GM19324 (cell line): ENCODE results near the gene FAM149B1.
A peak's percentile ranks its signal among the peaks of the same experiment; 100 is the strongest.
"Not testable (repeated sequence)": the region's sequence is repeated elsewhere in the genome, so short reads cannot be mapped to it uniquely, and the experiment has no call there.

ENCODE experiments used
- ATAC-seq: cut with Tn5 transposase; IDR thresholded peaks from one replicate; pipeline ENCODE4 v1.9.1; 2021; ENCODE audit warnings: mild to moderate bottlenecking, moderate library complexity; ENCODE audit not compliant: unreplicated experiment, low FRiP score

The FAM149B1 gene

DNA sequence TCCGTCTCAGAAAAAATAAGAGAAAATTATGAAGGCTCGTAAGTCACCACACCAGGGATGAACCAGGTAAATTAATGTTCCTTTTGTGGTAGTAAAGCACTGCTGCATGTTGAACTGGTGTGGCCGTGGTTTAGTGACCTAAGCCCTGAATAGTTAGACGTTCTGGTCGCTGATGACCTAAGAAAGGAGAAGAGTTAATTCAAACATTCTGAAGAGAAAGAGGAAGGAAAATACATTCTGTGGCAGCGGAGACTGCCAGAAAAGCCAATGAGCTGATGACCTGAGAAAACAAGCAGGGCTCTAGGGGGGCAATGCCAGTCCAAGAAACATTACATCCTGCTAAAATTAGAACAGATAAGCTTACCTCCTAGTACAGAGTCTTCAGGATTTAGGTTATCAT is 61.6 kb downstream of the FAM149B1 start:
- no peak for ATAC-seq

DNA sequence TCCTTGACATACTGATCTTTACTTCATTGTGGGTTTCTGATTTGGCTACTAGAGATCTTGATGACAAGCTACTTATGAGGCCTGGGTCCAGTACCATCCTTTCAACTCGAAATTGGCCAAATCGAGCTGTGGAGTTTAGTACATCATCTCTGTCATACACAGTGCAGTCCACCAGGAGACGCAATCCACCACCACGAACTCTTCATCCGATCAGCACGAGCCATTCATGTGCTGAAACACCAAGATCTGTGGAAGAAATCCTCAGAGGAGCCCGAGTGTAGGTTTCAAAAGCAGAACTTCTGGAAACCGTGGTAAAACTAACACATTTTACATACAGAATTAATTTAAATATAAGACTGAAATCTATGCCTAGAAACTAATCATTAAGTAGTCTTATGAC is 65.0 kb downstream of the FAM149B1 start:
- no peak for ATAC-seq

DNA sequence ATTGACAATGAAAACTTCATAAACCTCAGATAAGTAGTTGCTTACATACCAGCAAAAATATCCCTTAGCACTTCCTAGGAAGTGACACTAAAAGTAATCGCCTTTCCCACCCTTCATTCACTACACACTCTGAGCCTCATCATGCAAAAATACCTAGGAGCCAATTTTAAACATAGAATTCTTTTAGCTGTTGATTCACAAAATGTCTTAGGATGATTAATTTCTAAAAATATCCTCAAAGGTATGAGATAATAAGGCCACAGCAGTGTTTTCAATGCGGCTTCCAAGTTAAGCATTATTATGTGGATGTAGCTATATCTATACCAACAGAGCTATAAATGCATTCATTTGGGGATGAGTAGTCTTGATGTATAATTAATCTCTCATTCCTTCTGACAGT is 66.0 kb downstream of the FAM149B1 start:
- ATAC-seq, result no peak

GRCh38 chr10:73234695-73235094 is 66.8 kb downstream of the FAM149B1 start:
- ATAC-seq, result no peak

DNA sequence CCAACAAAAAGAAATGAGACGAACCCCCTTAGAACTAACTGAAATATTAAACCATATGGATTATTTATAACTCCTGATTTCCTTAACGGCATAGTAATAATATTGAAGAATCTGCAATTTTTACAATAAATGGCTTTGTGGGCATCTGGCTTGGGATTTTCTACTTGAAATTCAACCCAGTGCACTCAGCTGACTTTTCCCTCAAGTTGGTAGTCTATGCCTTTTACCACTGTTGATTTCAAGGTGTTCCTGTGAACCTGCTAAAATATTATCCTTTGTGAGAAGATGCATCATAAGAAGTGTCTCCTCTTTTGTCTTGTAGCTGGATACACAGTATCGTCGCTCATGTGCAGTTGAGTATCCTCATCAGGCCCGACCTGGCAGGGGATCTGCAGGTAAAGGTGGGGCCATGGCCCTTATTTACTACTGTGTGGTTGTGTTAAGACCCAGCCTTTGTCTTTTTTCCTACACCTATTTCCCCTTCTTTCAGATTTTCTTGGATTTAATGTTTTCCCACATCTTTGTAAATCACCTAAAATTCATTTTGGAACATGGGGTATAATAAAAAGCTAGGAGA is 71.2 kb downstream of the FAM149B1 start:
- no peak for ATAC-seq

GRCh38 chr10:73239908-73240307 is 72.0 kb downstream of the FAM149B1 start:
- no peak for ATAC-seq

- no peak for ATAC-seq
These were observed 77.1 kb downstream of the FAM149B1 start for GRCh38 chr10:73244866-73245477.

- ATAC-seq, result no peak
These were observed 78.4 kb downstream of the FAM149B1 start for GRCh38 chr10:73246322-73246645.

GRCh38 chr10:73246646-73247508 is 79.0 kb downstream of the FAM149B1 start, which contains the start of gene DNAJC9:
DNAJC9 (minus strand) TSS chr10:73247255; CDS start chr10:73247189, 66 bp downstream.
- ATAC-seq, result peak; percentile 89

DNA sequence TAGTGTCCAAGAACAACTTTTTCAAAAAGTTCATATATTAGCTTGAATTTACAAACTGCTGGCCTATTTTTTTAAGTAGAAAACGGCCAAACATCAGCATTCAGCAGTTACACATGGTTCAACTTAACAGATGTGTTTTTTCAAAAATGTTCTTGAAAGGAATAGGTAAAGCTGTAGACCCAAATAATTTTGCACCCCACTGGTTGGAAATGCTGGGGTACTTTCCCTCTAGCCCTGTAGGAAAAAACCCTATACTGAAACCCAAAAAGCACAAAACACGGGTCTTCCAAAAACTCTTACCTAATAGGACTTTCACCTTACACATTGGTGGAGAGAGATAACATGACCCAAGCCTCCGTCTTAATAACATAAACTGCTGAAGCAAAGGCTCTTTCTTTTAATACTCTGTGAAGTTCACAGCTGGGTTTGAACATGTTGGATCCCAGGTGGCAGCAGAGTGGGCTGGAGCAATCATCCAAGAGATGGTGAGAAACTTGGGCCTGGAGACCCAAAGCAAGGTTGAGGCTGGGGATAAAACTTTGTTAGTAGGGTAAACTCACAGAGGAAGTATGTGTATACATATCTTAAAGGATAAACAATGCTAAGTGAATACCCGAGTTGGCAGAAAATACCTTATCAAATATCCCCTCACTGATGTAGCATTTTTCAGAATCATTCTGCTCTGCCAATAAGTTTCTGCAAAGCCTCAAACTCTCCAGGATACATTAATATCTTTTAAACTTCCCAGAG is 79.8 kb downstream of the FAM149B1 start:
- ATAC-seq, result no peak

- ATAC-seq, result no peak
These were observed 80.4 kb downstream of the FAM149B1 start for GRCh38 chr10:73248259-73248724.

DNA sequence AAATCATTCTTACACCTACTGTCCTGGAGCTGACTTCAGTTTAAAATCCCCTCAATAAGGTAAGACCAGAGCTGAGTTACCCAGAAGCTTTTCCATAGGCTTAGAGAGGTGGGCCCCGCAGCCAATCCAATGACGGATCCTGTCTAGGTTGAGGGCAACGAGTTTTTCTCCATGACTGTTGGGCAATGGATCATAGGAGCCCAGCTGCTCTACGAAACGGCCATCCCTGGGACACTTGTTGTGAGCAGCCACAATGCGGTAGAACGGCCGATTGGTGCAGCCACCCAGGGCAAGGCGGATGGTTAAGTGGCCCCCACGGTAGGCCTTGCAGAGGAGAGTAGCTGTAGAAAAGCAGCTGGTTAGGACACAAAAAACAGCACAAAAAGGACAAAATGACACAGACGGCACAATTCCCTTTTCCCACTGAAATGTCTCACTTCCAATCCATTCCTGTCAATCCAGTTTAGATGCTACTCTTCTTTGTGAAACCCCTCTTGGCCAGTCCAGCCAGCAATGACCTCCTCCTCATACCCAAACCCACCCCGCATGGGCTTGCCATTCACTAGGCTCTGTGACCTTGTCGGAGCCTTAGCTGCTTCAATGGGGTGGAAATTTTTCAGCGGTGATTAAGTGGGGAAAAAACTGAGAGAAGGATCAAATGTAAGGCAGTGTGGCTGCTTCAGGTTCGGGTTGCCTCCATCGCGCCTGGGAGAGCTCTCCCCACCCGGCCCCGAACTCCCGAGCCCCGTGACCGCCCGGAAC is 83.9 kb downstream of the FAM149B1 start:
- ATAC-seq, result peak; percentile 54

DNA sequence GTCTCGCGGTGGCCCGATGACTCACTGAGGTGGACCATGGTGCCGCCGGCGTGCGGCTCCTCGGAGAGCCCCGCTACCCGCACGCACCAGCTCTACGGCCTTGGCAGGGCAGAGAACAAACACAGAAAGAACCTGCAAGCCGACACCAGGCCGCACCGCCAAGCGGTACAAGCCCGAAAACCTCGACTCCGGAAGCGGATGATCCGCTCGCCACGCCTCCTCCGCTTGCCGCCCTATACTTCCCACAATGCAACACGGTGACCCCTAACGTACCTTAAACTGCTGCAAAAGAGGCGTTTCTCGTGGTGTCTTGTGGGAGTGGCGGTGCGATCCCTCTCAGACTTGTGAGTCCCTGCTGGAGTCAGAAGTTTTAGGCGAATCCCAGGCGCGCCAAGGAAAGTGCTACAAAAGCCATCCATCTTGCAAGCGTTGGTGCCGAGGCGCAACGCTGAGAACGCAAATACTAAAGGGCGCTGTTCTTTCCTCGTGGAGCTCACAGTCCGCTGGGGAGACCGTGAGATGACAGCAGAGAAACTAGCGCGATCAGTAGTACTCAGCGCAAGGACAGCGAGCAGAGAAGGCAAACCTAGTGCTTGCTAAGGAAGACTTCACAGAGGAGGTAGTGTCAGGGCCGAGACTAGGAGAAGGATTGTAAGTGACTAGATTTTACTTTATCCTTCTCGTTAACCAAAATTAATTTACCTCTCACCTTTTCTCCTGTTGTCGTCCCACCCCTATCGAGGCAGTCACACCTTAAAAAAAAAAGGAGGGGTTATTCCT is 84.7 kb downstream of the FAM149B1 start, which contains the start of gene MRPS16:
TSS of gene MRPS16 (minus strand) at position 200 of the 780 bp plus-strand sequence. CDS start at position 38, 162 bp downstream.
- ATAC-seq, result peak; percentile 83

DNA sequence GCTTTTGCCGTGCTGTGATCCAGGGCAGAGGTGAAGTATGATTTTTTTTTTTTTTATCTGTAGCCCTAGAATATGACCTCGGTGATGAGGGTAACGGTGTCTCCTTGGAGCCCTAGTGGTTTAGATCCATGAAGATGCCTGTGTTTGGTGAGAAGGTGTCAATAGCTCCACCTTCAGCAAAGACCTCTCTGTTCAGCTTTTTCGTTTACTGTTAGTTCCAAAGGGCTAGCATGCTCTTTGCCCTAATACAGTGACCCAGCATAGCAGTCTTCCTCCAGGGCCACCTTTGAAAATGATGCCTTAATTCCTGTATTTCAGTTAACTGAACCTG is 85.3 kb downstream of the FAM149B1 start:
- no peak for ATAC-seq

- ATAC-seq, result not testable (repeated sequence)
These were observed 90.7 kb downstream of the FAM149B1 start for GRCh38 chr10:73258612-73259011.

DNA sequence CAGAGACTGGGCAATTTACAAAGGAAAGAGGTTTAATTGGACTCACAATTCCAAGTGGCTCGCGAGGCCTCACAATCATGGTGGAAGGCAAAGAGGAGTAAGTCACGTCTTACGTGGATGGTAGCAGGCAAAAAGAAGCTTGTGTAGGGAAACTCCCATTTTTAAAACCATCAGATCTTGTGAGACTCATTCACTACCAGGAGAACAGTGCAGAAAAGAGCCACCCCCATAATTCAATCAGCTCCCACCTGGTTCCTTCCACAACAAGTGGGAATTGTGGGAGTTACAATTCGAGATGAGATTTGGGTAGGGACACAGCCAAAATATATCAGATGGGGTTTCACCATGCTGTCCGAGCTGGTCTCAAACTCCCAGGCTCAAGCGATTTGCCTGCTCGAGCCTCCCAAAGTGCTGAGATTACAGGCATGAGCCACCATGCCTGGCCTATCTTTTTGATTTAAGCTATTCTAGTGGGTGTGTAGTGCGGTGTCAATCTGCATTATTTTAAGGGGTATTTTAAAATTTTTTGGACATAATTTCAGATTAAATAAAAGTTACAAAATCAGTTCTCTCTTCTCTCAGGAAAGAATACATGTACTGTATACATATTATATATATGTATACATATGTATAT is 93.6 kb downstream of the FAM149B1 start:
- ATAC-seq, result no peak

DNA sequence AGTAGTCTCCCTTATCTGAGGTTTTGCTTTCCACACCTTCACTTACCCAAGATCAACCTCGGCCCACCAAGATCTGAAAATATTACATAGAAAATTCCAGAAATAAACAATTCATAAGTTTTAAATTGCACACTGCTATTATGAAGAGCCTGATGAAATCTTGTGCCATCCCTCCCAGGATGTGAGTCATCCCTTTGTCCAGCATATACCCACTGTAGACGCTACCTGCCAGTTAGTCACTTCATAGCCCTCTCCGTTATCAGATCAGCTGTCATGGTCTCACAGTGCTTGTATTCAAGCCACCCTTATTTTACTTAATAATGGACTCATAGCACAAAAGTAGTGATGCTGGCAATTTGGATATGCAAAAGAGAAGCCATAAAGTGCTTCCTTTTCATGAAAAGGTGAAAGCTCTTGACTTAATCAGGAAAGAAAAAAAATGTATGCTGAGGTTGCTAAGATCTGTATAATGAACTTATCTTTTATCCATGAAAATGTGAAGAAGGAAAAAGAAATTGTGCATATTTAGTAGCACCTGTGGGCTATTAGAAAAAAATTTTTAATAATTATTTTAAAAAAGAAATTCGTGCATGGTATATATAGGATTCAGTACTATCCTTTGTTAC is 94.3 kb downstream of the FAM149B1 start:
- no peak for ATAC-seq

GRCh38 chr10:73262880-73263555 is 95.1 kb downstream of the FAM149B1 start:
- ATAC-seq, result no peak
